ENCODE results near the gene HOXA13.

HOXA13 gene

GRCh38 chr7:27199849-27200760, at the start of gene HOXA13:
Gene HOXA13, minus strand, starts transcription at chr7:27200091. Its CDS starts 14 bp downstream, at chr7:27200077.
- peak within 1 kb of the TSS; percentile 71 for H3K4me3 ChIP-seq (ENCODE audit: low read length)
- no peaks in the 10 kb centered on the region for H3K4me1 ChIP-seq (ENCODE audit: control insufficient read depth, insufficient read depth, low read length)
- peaks cover 76% of the 10 kb centered on the region for H3K27me3 ChIP-seq (replicated peaks; ENCODE audit: control insufficient read depth, insufficient read depth, low read length)
- H3K9ac ChIP-seq (ENCODE audit: low read length): no peak within 1 kb of the TSS
- no peaks in the 10 kb centered on the region for H3K9me3 ChIP-seq (ENCODE audit: control insufficient read depth, low read length)
- H3K36me3 ChIP-seq (ENCODE audit: control insufficient read depth, insufficient read depth, low read length, severe bottlenecking): no peaks in the 10 kb centered on the region
- no peak for DNase-seq (ENCODE audit: low read depth)

GRCh38 chr7:27248911-27249723, 49.2 kb upstream of the HOXA13 start:
- no peak overlapping the region for H3K9ac ChIP-seq (ENCODE audit: low read length)
- H3K36me3 ChIP-seq (ENCODE audit: control insufficient read depth, insufficient read depth, low read length, severe bottlenecking): no peaks in the 10 kb centered on the region
- DNase-seq (ENCODE audit: low read depth): no peak
- H3K27me3 ChIP-seq (replicated peaks; ENCODE audit: control insufficient read depth, insufficient read depth, low read length): peaks cover 87% of the 10 kb centered on the region
- no peaks in the 10 kb centered on the region for H3K9me3 ChIP-seq (ENCODE audit: control insufficient read depth, low read length)
- no peak overlapping the region for H3K4me3 ChIP-seq (ENCODE audit: low read length)
- H3K4me1 ChIP-seq (ENCODE audit: control insufficient read depth, insufficient read depth, low read length): peaks cover 11% of the 10 kb centered on the region

GRCh38 chr7:27248427-27248806, 48.5 kb upstream of the HOXA13 start:
- no peaks in the 10 kb centered on the region for H3K36me3 ChIP-seq (ENCODE audit: control insufficient read depth, insufficient read depth, low read length, severe bottlenecking)
- H3K9ac ChIP-seq (ENCODE audit: low read length): no peak overlapping the region
- DNase-seq (ENCODE audit: low read depth): no peak
- peaks cover 11% of the 10 kb centered on the region for H3K4me1 ChIP-seq (ENCODE audit: control insufficient read depth, insufficient read depth, low read length)
- H3K27me3 ChIP-seq (replicated peaks; ENCODE audit: control insufficient read depth, insufficient read depth, low read length): peaks cover 94% of the 10 kb centered on the region
- H3K4me3 ChIP-seq (ENCODE audit: low read length): no peak overlapping the region
- H3K9me3 ChIP-seq (ENCODE audit: control insufficient read depth, low read length): no peaks in the 10 kb centered on the region

- Histone ChIP-seq H3K27me3 (replicated peaks; ENCODE audit: control insufficient read depth, insufficient read depth, low read length) (peaks cover 98% of the 10 kb centered on the region), H3K4me1 (ENCODE audit: control insufficient read depth, insufficient read depth, low read length) (peaks cover 11% of the 10 kb centered on the region), H3K9me3 (ENCODE audit: control insufficient read depth, low read length) (no peaks in the 10 kb centered on the region), H3K9ac (ENCODE audit: low read length) (no peak overlapping the region), H3K36me3 (ENCODE audit: control insufficient read depth, insufficient read depth, low read length, severe bottlenecking) (no peaks in the 10 kb centered on the region), H3K4me3 (ENCODE audit: low read length) (no peak overlapping the region)
- no peak for DNase-seq (ENCODE audit: low read depth)
Observed at GRCh38 chr7:27247452-27248426, 47.8 kb upstream of the HOXA13 start.

GRCh38 chr7:27247000-27247399, 47.1 kb upstream of the HOXA13 start:
- Histone ChIP-seq H3K4me3 (ENCODE audit: low read length) (no peak overlapping the region), H3K9me3 (ENCODE audit: control insufficient read depth, low read length) (no peaks in the 10 kb centered on the region)
- DNase-seq (ENCODE audit: low read depth): no peak

GRCh38 chr7:27245798-27246691, 46.2 kb upstream of the HOXA13 start:
- H3K9me3 ChIP-seq (ENCODE audit: control insufficient read depth, low read length): no peaks in the 10 kb centered on the region
- H3K27me3 ChIP-seq (replicated peaks; ENCODE audit: control insufficient read depth, insufficient read depth, low read length): peaks cover 98% of the 10 kb centered on the region
- peak overlapping the region; percentile 33 for H3K4me3 ChIP-seq (ENCODE audit: low read length)
- H3K4me1 ChIP-seq (ENCODE audit: control insufficient read depth, insufficient read depth, low read length): peaks cover 15% of the 10 kb centered on the region
- H3K9ac ChIP-seq (ENCODE audit: low read length): no peak overlapping the region
- H3K36me3 ChIP-seq (ENCODE audit: control insufficient read depth, insufficient read depth, low read length, severe bottlenecking): no peaks in the 10 kb centered on the region
- no peak for DNase-seq (ENCODE audit: low read depth)

More at GRCh38 chr7:27247000-27247399, 47.1 kb upstream of the HOXA13 start:
- Histone ChIP-seq H3K9ac (ENCODE audit: low read length) (no peak overlapping the region), H3K36me3 (ENCODE audit: control insufficient read depth, insufficient read depth, low read length, severe bottlenecking) (no peaks in the 10 kb centered on the region), H3K4me1 (ENCODE audit: control insufficient read depth, insufficient read depth, low read length) (peaks cover 15% of the 10 kb centered on the region), H3K27me3 (replicated peaks; ENCODE audit: control insufficient read depth, insufficient read depth, low read length) (peaks cover 98% of the 10 kb centered on the region)

GRCh38 chr7:27245124-27245797, 45.4 kb upstream of the HOXA13 start:
- no peak for DNase-seq (ENCODE audit: low read depth)
- H3K9me3 ChIP-seq (ENCODE audit: control insufficient read depth, low read length): no peaks in the 10 kb centered on the region
- H3K9ac ChIP-seq (ENCODE audit: low read length): no peak overlapping the region
- H3K4me3 ChIP-seq (ENCODE audit: low read length): peak overlapping the region; percentile 33
- H3K36me3 ChIP-seq (ENCODE audit: control insufficient read depth, insufficient read depth, low read length, severe bottlenecking): no peaks in the 10 kb centered on the region
- peaks cover 15% of the 10 kb centered on the region for H3K4me1 ChIP-seq (ENCODE audit: control insufficient read depth, insufficient read depth, low read length)
- H3K27me3 ChIP-seq (replicated peaks; ENCODE audit: control insufficient read depth, insufficient read depth, low read length): peaks cover 98% of the 10 kb centered on the region

- H3K4me1 ChIP-seq (ENCODE audit: control insufficient read depth, insufficient read depth, low read length): peaks cover 15% of the 10 kb centered on the region
- H3K9me3 ChIP-seq (ENCODE audit: control insufficient read depth, low read length): no peaks in the 10 kb centered on the region
- no peaks in the 10 kb centered on the region for H3K36me3 ChIP-seq (ENCODE audit: control insufficient read depth, insufficient read depth, low read length, severe bottlenecking)
- no peak overlapping the region for H3K4me3 ChIP-seq (ENCODE audit: low read length)
- no peak overlapping the region for H3K9ac ChIP-seq (ENCODE audit: low read length)
- DNase-seq (ENCODE audit: low read depth): no peak
- H3K27me3 ChIP-seq (replicated peaks; ENCODE audit: control insufficient read depth, insufficient read depth, low read length): peaks cover 97% of the 10 kb centered on the region
Observed at GRCh38 chr7:27244488-27245123, 44.7 kb upstream of the HOXA13 start.

- Histone ChIP-seq H3K4me3 (ENCODE audit: low read length) (peak overlapping the region; percentile 31), H3K4me1 (ENCODE audit: control insufficient read depth, insufficient read depth, low read length) (peaks cover 13% of the 10 kb centered on the region)
Observed at GRCh38 chr7:27243340-27244163, 43.7 kb upstream of the HOXA13 start.

More at GRCh38 chr7:27243340-27244163, 43.7 kb upstream of the HOXA13 start:
- no peaks in the 10 kb centered on the region for H3K9me3 ChIP-seq (ENCODE audit: control insufficient read depth, low read length)
- no peak for DNase-seq (ENCODE audit: low read depth)
- no peak overlapping the region for H3K9ac ChIP-seq (ENCODE audit: low read length)
- H3K27me3 ChIP-seq (replicated peaks; ENCODE audit: control insufficient read depth, insufficient read depth, low read length): peaks cover 87% of the 10 kb centered on the region
- no peaks in the 10 kb centered on the region for H3K36me3 ChIP-seq (ENCODE audit: control insufficient read depth, insufficient read depth, low read length, severe bottlenecking)
